ENCODE results near the gene CASQ2. TPM values are rescaled to one million over a fixed set of nuclear protein-coding genes. Genes with fewer than 3 reads are reported as not detected.

CASQ2 gene
- total and polyA plus RNA-seq, 2 donors (not counting 3 experiments of a cell fraction or from before 2014, with no cell fraction given) = not detected

DNA sequence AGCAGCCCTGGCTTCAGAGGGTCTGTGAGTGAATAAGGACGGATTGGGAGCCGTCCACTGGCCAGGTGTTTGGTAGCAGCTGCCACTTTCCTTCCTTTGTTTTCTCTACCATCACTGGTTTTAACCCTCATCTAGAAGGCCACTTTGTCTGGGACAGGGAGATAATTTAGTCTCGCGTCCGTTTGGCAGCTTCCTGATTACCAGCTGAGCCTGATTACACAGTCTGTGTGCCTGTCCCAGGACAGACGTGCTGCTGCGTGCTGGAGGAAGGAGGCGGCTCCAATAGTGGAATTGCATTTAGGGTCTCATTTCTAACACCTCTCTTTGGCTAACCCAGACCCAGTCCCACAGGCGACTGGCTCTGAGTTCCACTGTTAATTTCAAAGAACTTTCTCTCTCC is 24.6 kb upstream of the CASQ2 start:
- intact Hi-C loops (cut with micrococcal nuclease) = no loop called here
- H3K4me1 ChIP-seq (ENCODE audit: control insufficient read depth, extremely low read depth, insufficient read depth, low read length) = no peaks in the 10 kb centered on the region
- BruUV-seq (replicated peaks) = no TSS peak
- no peak overlapping the region for H2AFZ ChIP-seq (ENCODE audit: low read depth, low read length)
- ChIA-PET POLR2A (no interaction called here), CTCF (interaction anchor here (1.8 kb wide), 1 partner anchor 15 kb away, joined by 6 read pairs; no protein-coding TSS in a partner anchor)
- FAIRE-seq (no peak), DNase-seq (ENCODE audit: low read depth, low spot score) (no peak)
- no peaks in the 10 kb centered on the region for H3K9me3 ChIP-seq (replicated peaks; ENCODE audit: control insufficient read depth, insufficient read depth, low read length)
- H4K20me1 ChIP-seq (replicated peaks; ENCODE audit: control insufficient read depth, extremely low read depth, insufficient read depth, low read length) = no peaks in the 10 kb centered on the region
- no peak overlapping the region for H3K27ac ChIP-seq (ENCODE audit: insufficient read depth, low read depth, low read length)
- peaks cover 2 to 11% of the 10 kb centered on the region in 2 experiments for H3K27me3 ChIP-seq (ENCODE audit: control insufficient read depth in 2 of 2, insufficient read depth in 2 of 2, low read length in 2 of 2)
- dilution Hi-C loops (cut with MboI; ENCODE audit: extremely low pct_ligation_motif_present, low sequenced_read_pairs) = no loop called here
- H3K4me2 ChIP-seq (ENCODE audit: insufficient read depth, low read length) = no peak overlapping the region
- no peak overlapping the region for H3K9ac ChIP-seq (replicated peaks; ENCODE audit: extremely low read depth, insufficient read depth, low read length)
- no peak overlapping the region for H3K4me3 ChIP-seq (replicated peaks in 1 of 3; ENCODE audit: insufficient read depth in 1 of 3, low read depth in 1 of 3, low read length in 3 of 3)
- no peak for TF ChIP-seq CTCF (IDR thresholded peaks at IDR 0.05; ENCODE audit: extremely low read depth in 1 of 2, insufficient read depth in 1 of 2, low read depth in 1 of 2, low read length in 2 of 2)
- TF ChIP-seq POLR2AphosphoS5 (IDR thresholded peaks at IDR 0.05; ENCODE audit: insufficient read depth, low read depth, low read length) = no peak
- TF ChIP-seq EZH2 (IDR thresholded peaks at IDR 0.05; ENCODE audit: borderline replicate concordance, low read depth, low read length, severe bottlenecking) = no peak
- TF ChIP-seq MYC (IDR thresholded peaks at IDR 0.05; ENCODE audit: low read depth, low read length) = no peak
- TF ChIP-seq POLR2A (IDR thresholded peaks at IDR 0.05; ENCODE audit: low read depth, low read length) = no peak
- TF ChIP-seq FOS (IDR thresholded peaks at IDR 0.05; ENCODE audit: borderline replicate concordance, insufficient read depth, low read length) = no peak
- TF ChIP-seq GATA2 (IDR thresholded peaks at IDR 0.05; ENCODE audit: insufficient read depth, insufficient read length, low read depth, low read length) = no peak
- TF ChIP-seq JUN (IDR thresholded peaks at IDR 0.05; ENCODE audit: borderline replicate concordance, insufficient read depth, insufficient read length, low read depth) = no peak
- TF ChIP-seq MAX (IDR thresholded peaks at IDR 0.05; ENCODE audit: insufficient read depth, insufficient read length) = no peak
- H3K79me2 ChIP-seq (ENCODE audit: control insufficient read depth, insufficient read depth, low read length) = no peaks in the 10 kb centered on the region
- H3K9me1 ChIP-seq (replicated peaks; ENCODE audit: control insufficient read depth, extremely low read depth, insufficient read depth, low read length) = no peaks in the 10 kb centered on the region
- H3K36me3 ChIP-seq (ENCODE audit: control insufficient read depth in 2 of 2, extremely low read depth in 1 of 2, insufficient read depth in 2 of 2, low read length in 2 of 2) = no peaks in the 10 kb centered on the region

Data from endothelial cell of umbilical vein (primary cell).